GM19238 (cell line): Measurements from ENCODE around the gene DYNLT1.

ENCODE experiments used
- DNase-seq: peaks from one replicate; pipeline ENCODE4 v3.0.0; 2011; ENCODE audit warnings: low spot score; ENCODE audit not compliant: insufficient read length

Gene DYNLT1

GRCh38 chr6:158603261-158604047, 41.1 kb downstream of the DYNLT1 start:
- no peak for DNase-seq

GRCh38 chr6:158599635-158600034, 44.9 kb downstream of the DYNLT1 start:
- no peak for DNase-seq

GRCh38 chr6:158597565-158597964, 47.0 kb downstream of the DYNLT1 start:
- no peak for DNase-seq

GRCh38 chr6:158596861-158597260, 47.7 kb downstream of the DYNLT1 start:
- no peak for DNase-seq

- no peak for DNase-seq
Measured at GRCh38 chr6:158595223-158595622, 49.3 kb downstream of the DYNLT1 start.

GRCh38 chr6:158593670-158594069, 50.9 kb downstream of the DYNLT1 start:
- no peak for DNase-seq

- no peak for DNase-seq
Measured at GRCh38 chr6:158591810-158592209, 52.7 kb downstream of the DYNLT1 start.

GRCh38 chr6:158591134-158591809, 53.3 kb downstream of the DYNLT1 start:
- DNase-seq, result no peak

GRCh38 chr6:158589366-158589765, 55.2 kb downstream of the DYNLT1 start:
- DNase-seq, result no peak

- DNase-seq, result no peak
Measured at GRCh38 chr6:158586652-158587051, 57.9 kb downstream of the DYNLT1 start.
